ENCODE measurements around the gene KCNRG.
"Not testable (repeated sequence)": the region's sequence is repeated elsewhere in the genome, so short reads cannot be mapped to it uniquely, and the experiment has no call there.

KCNRG gene

DNA sequence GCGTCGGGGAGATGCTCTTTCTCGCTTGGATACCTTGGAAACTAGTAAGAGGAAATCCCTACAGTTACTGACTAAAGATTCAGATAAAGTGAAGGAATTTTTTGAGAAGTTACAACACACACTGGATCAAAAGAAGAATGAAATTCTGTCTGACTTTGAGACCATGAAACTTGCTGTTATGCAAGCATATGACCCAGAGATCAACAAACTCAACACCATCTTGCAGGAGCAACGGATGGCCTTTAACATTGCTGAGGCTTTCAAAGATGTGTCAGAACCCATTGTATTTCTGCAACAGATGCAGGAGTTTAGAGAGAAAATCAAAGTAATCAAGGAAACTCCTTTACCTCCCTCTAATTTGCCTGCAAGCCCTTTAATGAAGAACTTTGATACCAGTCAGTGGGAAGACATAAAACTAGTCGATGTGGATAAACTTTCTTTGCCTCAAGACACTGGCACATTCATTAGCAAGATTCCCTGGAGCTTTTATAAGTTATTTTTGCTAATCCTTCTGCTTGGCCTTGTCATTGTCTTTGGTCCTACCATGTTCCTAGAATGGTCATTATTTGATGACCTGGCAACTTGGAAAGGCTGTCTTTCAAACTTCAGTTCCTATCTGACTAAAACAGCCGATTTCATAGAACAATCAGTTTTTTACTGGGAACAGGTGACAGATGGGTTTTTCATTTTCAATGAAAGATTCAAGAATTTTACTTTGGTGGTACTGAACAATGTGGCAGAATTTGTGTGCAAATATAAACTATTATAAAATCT, 2.7 kb upstream of the KCNRG start:
- no peak for DNase-seq

- DNase-seq: no peak
These were observed 858 bp upstream of the KCNRG start for GRCh38 chr13:50014386-50014785.

GRCh38 chr13:50015750-50016149, 506 bp downstream of the KCNRG start:
- no peak for DNase-seq

GRCh38 chr13:50016444-50016843, 1.2 kb downstream of the KCNRG start:
- DNase-seq: no peak

DNA sequence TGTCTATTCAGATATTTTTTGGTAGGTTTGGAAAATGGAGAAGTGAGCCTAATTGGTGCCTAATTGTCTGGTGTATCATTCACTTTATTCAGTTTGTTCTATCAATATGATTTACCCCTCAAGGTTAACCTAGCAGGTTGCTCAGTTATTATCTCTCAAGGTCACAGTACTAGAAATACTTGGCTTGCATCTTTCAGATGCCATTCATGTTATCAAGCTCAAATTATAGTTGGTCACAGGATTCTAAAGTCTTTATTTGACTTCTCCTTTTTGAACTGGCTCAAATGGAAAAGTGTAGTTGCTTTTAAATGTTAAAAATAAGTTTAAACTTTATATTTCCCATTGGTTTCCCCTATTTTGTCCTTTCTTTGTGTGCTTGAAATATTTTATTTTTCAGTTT, 2.6 kb downstream of the KCNRG start:
- no peak for DNase-seq

GRCh38 chr13:50025436-50025835, 10.2 kb downstream of the KCNRG start:
- no peak for DNase-seq

- no peak for DNase-seq
These were observed 11.7 kb downstream of the KCNRG start for GRCh38 chr13:50026788-50027473.

DNA sequence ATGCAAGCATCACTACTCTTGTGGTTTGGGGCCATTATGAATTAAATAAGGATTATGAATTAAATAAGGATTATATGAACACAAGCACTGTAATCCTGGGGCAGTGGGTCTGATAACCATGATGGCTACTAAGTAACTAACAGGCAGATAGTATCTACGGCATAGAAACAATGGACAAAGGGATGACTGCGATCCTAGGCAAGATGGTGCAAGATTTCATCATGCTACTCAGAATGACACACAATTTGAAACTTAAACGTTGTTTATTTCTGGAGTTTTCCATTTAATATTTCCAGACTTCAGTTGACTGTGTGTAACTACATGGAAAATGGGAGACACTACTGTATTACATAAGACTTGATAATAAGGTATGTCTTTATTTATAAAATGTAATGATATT, 15.1 kb downstream of the KCNRG start:
- DNase-seq: no peak

GRCh38 chr13:50033725-50034124, 18.5 kb downstream of the KCNRG start:
- no peak for DNase-seq

GRCh38 chr13:50037788-50038187, 22.5 kb downstream of the KCNRG start:
- no peak for DNase-seq

DNA sequence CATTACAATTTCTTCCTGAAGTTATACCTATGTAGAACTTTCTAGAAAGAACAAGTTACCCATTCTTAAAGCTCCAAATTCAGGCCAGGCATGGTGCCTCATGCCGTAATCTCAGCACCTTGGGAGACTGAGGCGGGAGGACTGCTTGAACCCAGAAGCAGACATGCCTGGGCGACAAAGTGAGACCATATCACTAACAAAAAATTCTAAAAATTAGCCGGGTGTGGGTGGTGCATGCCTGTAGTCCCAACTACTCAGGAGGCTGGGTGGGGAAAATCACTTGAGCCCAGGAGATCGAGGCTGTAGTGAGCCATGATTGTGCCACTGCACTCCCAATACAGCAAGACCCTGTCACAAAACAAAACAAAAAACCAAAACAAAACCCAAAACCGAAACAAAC, 23.0 kb downstream of the KCNRG start:
- no peak for DNase-seq

DNA sequence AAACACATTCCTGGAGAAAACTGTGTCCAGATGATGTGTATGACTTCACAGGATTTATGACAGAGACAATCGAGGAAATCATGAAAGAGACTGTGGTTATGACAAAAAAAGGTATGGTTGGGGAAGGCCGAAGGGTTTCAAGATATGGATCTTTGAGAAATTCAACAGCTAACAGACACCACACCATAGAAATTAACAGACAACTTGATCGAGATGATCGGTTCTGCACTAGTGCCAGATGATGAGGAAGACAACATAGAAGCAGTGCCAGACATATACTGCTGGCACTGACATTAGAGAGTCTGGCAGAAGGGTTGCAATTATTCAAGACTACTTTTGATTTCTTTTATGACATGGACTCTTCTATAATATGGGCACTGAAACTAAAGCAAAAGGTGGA, 37.2 kb downstream of the KCNRG start:
- DNase-seq: no peak

GRCh38 chr13:50053844-50054243, 38.6 kb downstream of the KCNRG start:
- no peak for DNase-seq

DNA sequence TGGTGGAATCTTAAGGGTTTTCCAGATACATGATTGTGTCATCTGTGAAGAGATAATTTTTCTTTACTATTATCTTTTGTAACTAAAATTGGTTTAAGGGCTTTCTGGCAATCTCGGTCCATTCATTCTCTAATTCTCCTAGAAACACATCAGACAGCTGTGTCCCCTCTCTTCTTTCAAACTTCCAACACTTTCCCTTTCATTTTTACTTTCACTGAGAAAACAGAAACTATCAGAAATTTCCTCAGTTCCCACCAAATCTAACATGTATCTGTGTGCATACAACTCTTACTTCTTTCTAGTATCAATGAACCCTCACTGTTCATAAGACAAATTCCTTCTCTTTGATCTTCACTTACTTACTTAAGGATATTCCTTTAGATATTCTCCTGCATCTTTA, 40.2 kb downstream of the KCNRG start:
- DNase-seq: no peak

DNA sequence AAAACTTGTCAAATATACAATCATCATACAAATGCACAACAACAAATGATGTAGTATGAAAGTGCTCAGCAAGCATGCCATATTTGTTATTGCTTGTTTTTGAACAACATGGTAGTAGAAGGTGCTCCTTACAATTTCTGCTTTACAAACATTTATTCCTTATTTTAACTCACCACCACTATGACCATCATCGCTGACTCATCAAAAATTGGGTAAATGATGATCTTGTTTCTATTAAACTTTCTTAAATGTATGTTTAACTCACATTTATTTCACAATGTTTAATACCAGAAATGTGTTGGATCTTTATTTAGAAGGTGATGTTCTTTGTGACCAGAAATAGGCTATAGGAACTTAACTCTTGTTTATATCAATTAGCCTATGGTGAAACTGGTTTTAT, 45.5 kb downstream of the KCNRG start:
- DNase-seq: no peak

DNA sequence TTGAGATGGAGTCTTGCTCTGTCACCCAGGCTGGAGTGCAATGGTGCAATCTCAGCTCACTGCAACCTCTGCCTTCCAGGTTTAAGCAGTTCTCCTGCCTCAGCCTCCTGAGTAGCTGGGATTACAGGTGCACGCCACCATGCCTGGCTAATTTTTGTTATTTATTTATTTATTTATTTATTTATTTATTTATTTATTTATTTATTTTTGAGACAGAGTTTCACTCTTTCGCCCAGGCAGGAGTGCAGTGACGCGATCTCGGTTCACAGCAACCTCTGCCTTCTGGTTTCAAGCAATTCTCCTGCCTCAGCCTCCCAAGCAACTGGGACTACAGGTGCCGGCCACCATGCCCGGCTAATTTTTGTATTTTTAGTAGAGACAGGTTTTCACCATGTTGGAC, 47.1 kb downstream of the KCNRG start:
- not testable (repeated sequence) for DNase-seq

GRCh38 chr13:50065712-50066111, 50.5 kb downstream of the KCNRG start:
- DNase-seq: no peak

DNA sequence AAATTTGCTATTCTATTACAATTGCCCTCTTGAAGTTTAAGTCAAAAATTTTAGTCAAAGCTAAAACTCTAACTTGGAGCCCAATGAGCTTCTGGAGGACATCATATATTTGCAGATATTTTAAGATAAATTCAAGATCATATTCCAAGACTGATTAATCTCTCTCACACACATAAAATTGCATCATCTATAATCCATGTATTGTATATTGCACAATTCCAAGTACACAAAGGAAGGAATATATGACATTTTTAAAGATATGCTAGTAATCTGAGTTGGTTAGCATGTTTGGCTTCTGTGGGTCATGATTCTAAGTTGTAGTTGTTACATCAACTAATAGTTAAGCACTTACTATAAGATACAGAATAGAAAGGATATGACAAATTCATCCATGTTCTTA, 53.3 kb downstream of the KCNRG start:
- DNase-seq: no peak

- no peak for DNase-seq
These were observed 54.0 kb downstream of the KCNRG start for GRCh38 chr13:50069261-50069660.

- DNase-seq: no peak
These were observed 54.9 kb downstream of the KCNRG start for GRCh38 chr13:50070186-50070585.

Data from CD4-positive, alpha-beta T cell treated with Interleukin-17A for 4 hours (primary cell).